ENCODE data around the gene NDUFA9. TPM values are rescaled to one million over a fixed set of nuclear protein-coding genes. Genes with fewer than 3 reads are reported as not detected.

NDUFA9 gene
- total and polyA plus RNA-seq, 2 donors: 56.6 to 129 TPM

DNA sequence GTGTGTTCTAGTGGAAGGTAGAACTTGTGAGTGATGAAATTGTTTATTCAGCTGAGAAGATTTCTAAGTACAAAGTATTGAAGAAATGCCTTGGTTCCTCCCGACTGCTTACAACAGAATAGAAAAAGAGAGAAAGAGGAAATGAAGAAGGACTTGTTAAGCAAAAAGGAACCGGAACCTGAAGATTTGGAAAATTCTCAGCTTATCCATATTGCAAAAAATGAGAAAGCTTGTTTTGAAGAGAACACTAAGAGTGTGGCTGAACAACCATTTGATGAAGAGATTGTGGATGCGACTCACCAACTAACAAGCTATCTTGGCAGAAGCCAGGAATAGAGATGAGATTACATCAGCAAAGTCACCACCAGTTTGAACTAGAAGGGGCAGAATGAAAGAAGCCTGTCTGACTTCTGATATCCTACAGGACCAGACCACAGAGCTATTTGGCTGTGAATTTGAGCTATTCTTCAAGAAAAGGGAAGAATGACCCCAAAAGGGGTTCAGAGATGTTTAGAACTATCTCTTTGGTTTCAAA lies 15.1 kb downstream of the NDUFA9 start:
- H3K27me3 ChIP-seq (ENCODE audit: control insufficient read depth in 2 of 2, insufficient read depth in 1 of 2, low read length in 1 of 2): no peaks in the 10 kb centered on the region
- H3K27ac ChIP-seq (ENCODE audit: low read depth in 1 of 2, low read length in 1 of 2): no peak overlapping the region
- H3K9me3 ChIP-seq (ENCODE audit: control insufficient read depth in 2 of 2, insufficient read depth in 1 of 2, low read length in 1 of 2): no peaks in the 10 kb centered on the region
- H3K4me3 ChIP-seq (ENCODE audit: low read length in 2 of 2): no peak overlapping the region
- peaks cover 55 to 85% of the 10 kb centered on the region in 2 donors for H3K36me3 ChIP-seq (ENCODE audit: control insufficient read depth in 2 of 2, insufficient read depth in 2 of 2, low read length in 1 of 2)
- H3K4me1 ChIP-seq (ENCODE audit: control insufficient read depth in 2 of 2, insufficient read depth in 2 of 2, low read length in 2 of 2): no peaks in the 10 kb centered on the region
- DNase-seq (ENCODE audit: low read depth in 6 of 9, low spot score in 9 of 9): no peak
- WGBS: 65% methylated on average over 3 of the region's 3 CpGs

DNA sequence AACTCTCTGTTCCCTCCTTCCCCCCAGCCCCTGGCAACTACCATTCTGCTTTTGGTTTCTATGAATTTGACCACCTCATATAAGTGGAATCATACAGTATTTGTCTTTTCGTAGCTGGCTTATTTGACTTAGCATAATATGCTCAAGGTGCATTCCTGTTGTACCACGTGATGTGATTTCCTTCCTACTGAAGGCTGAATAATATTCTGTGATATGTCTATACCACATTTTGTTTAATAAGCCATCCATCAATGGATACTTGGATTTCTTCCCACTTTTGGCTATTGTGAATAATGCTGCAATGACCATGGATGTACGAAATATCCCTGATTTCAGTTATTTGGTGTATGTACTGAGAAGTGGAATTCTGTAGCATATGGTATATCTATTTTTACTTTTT lies 16.3 kb downstream of the NDUFA9 start:
- Histone ChIP-seq H3K36me3 (ENCODE audit: control insufficient read depth in 2 of 2, insufficient read depth in 2 of 2, low read length in 1 of 2) (peaks cover 48 to 83% of the 10 kb centered on the region in 2 donors), H3K9me3 (ENCODE audit: control insufficient read depth in 2 of 2, insufficient read depth in 1 of 2, low read length in 1 of 2) (no peaks in the 10 kb centered on the region), H3K4me3 (ENCODE audit: low read length in 2 of 2) (no peak overlapping the region), H3K27me3 (ENCODE audit: control insufficient read depth in 2 of 2, insufficient read depth in 1 of 2, low read length in 1 of 2) (no peaks in the 10 kb centered on the region), H3K27ac (ENCODE audit: low read depth in 1 of 2, low read length in 1 of 2) (no peak overlapping the region), H3K4me1 (ENCODE audit: control insufficient read depth in 2 of 2, insufficient read depth in 2 of 2, low read length in 2 of 2) (no peaks in the 10 kb centered on the region)
- no peak for DNase-seq (ENCODE audit: low read depth in 6 of 9, low spot score in 9 of 9)
- 95% methylated on average over 3 of the region's 3 CpGs for WGBS

DNA sequence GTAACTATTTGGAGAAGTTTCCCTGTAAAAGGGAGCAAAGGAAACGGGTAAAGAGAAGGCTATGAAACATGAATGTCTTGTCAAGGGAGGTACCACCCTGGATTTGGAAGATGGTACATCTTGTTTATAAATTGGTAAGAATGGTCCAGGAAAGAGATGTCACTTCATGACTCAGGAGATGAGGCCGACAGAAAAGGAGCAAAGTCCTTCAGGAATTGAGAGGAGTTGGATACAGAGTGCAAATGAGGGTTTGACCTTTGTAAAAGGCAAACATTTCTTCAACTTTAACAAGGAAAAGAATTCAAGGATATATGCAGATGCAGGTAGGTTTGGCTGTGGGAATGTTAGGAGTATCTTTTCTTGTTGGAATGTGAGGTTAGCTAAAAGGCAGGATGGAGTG lies 30.8 kb downstream of the NDUFA9 start:
- WGBS: over 99% methylated on average over 2 of the region's 2 CpGs
- Histone ChIP-seq H3K4me1 (ENCODE audit: control insufficient read depth in 2 of 2, insufficient read depth in 2 of 2, low read length in 2 of 2) (no peaks in the 10 kb centered on the region), H3K4me3 (ENCODE audit: low read length in 2 of 2) (no peak overlapping the region), H3K9me3 (ENCODE audit: control insufficient read depth in 2 of 2, insufficient read depth in 1 of 2, low read length in 1 of 2) (no peaks in the 10 kb centered on the region), H3K36me3 (ENCODE audit: control insufficient read depth in 2 of 2, insufficient read depth in 2 of 2, low read length in 1 of 2) (peaks cover 27 to 31% of the 10 kb centered on the region in 2 donors), H3K27me3 (ENCODE audit: control insufficient read depth in 2 of 2, insufficient read depth in 1 of 2, low read length in 1 of 2) (no peaks in the 10 kb centered on the region), H3K27ac (ENCODE audit: low read depth in 1 of 2, low read length in 1 of 2) (no peak overlapping the region)
- DNase-seq (ENCODE audit: low read depth in 6 of 9, low spot score in 9 of 9): no peak

DNA sequence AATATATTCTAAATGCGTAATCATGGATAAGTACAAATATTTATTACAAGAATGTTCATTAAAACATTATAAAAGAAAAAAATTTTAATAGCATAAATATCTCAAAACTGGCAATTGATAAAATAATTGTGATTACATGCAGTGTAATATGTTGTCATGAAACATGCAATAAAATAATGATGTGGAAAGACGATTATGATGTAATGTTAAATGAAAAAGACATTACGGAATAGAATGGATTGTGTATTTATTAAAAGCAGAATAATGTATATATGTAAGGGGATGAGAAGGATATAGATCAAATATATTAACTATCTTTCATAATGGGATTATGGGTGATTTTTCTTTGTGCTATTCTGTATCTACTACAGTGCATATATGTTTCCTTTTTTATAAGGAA lies 32.8 kb downstream of the NDUFA9 start:
- peaks cover 43 to 49% of the 10 kb centered on the region in 2 donors for H3K36me3 ChIP-seq (ENCODE audit: control insufficient read depth in 2 of 2, insufficient read depth in 2 of 2, low read length in 1 of 2)
- WGBS: 83% methylated on average over 3 of the region's 3 CpGs
- DNase-seq (ENCODE audit: low read depth in 6 of 9, low spot score in 9 of 9): no peak
- no peak overlapping the region for H3K4me3 ChIP-seq (ENCODE audit: low read length in 2 of 2)
- H3K27me3 ChIP-seq (ENCODE audit: control insufficient read depth in 2 of 2, insufficient read depth in 1 of 2, low read length in 1 of 2): no peaks in the 10 kb centered on the region
- H3K9me3 ChIP-seq (ENCODE audit: control insufficient read depth in 2 of 2, insufficient read depth in 1 of 2, low read length in 1 of 2): no peaks in the 10 kb centered on the region
- H3K4me1 ChIP-seq (ENCODE audit: control insufficient read depth in 2 of 2, insufficient read depth in 2 of 2, low read length in 2 of 2): no peaks in the 10 kb centered on the region
- H3K27ac ChIP-seq (ENCODE audit: low read depth in 1 of 2, low read length in 1 of 2): no peak overlapping the region

DNA sequence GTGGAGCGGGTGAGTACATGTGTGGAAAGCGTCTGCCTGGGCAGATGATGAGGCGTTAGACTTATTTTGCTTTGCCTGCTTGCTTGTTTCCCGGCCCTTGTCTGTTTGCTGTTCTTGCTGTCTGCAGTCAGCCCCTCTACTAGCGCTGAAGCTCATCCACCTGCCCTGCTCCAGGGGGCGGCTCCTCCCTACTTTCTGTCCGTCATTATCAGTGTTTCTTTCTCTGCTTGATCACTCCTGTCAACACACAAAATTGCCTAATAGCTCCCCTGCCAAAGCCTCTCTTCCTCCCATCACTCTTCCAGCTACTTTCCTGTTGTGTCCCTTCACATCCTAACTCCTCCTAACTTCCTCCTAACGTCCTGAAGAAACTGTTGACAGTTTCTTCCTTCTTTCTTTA lies 36.4 kb downstream of the NDUFA9 start:
- H3K27ac ChIP-seq (ENCODE audit: low read depth in 1 of 2, low read length in 1 of 2): no peak overlapping the region
- no peaks in the 10 kb centered on the region for H3K9me3 ChIP-seq (ENCODE audit: control insufficient read depth in 2 of 2, insufficient read depth in 1 of 2, low read length in 1 of 2)
- no peaks in the 10 kb centered on the region for H3K27me3 ChIP-seq (ENCODE audit: control insufficient read depth in 2 of 2, insufficient read depth in 1 of 2, low read length in 1 of 2)
- peaks cover 60 to 61% of the 10 kb centered on the region in 2 donors for H3K36me3 ChIP-seq (ENCODE audit: control insufficient read depth in 2 of 2, insufficient read depth in 2 of 2, low read length in 1 of 2)
- H3K4me3 ChIP-seq (ENCODE audit: low read length in 2 of 2): no peak overlapping the region
- no peaks in the 10 kb centered on the region for H3K4me1 ChIP-seq (ENCODE audit: control insufficient read depth in 2 of 2, insufficient read depth in 2 of 2, low read length in 2 of 2)
- WGBS: 96% methylated on average over 8 of the region's 8 CpGs
- DNase-seq (ENCODE audit: low read depth in 6 of 9, low spot score in 9 of 9): no peak

DNA sequence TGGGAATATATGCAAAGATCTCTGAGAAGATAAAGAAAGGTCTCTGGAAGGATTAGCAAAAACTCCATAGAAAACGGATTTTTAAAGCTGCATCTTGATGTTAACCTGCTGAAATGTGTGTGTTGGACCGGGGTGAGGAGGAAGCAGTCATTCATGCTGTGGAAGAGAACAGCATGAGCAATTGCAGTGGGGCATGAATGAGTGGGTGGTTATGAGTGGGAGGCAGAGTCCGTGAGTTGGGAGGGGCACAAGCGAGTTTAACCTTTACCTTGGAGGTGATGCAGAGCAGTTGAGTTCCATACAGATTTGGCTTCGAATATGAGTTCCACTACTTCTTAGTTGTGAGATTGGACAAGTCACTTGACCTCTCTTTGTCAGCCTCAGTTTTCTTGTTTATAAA lies 41.8 kb downstream of the NDUFA9 start:
- peaks cover 29 to 31% of the 10 kb centered on the region in 2 donors for H3K36me3 ChIP-seq (ENCODE audit: control insufficient read depth in 2 of 2, insufficient read depth in 2 of 2, low read length in 1 of 2)

More for the DNA sequence above, 41.8 kb downstream of the NDUFA9 start:
- no peaks in the 10 kb centered on the region for H3K27me3 ChIP-seq (ENCODE audit: control insufficient read depth in 2 of 2, insufficient read depth in 1 of 2, low read length in 1 of 2)
- no peak overlapping the region for H3K27ac ChIP-seq (ENCODE audit: low read depth in 1 of 2, low read length in 1 of 2)
- H3K4me3 ChIP-seq (ENCODE audit: low read length in 2 of 2): no peak overlapping the region
- no peaks in the 10 kb centered on the region for H3K9me3 ChIP-seq (ENCODE audit: control insufficient read depth in 2 of 2, insufficient read depth in 1 of 2, low read length in 1 of 2)
- WGBS: 99% methylated on average over 5 of the region's 5 CpGs
- no peak for DNase-seq (ENCODE audit: low read depth in 6 of 9, low spot score in 9 of 9)
- no peaks in the 10 kb centered on the region for H3K4me1 ChIP-seq (ENCODE audit: control insufficient read depth in 2 of 2, insufficient read depth in 2 of 2, low read length in 2 of 2)

Other genes starting within 250 kb of the NDUFA9 start
- not detected for gene FGF6, start 203.3 kb upstream of the NDUFA9 start, total RNA-seq
- gene FGF6, start 203.3 kb upstream of the NDUFA9 start, polyA plus RNA-seq: not detected
- gene RAD51AP1, start 110.2 kb upstream of the NDUFA9 start, total RNA-seq: 39.5 TPM
- 3.4 TPM for gene RAD51AP1, start 110.2 kb upstream of the NDUFA9 start, polyA plus RNA-seq
- gene DYRK4, start 86.9 kb upstream of the NDUFA9 start, total RNA-seq: 61.8 TPM
- 50.5 TPM for gene DYRK4, start 86.9 kb upstream of the NDUFA9 start, polyA plus RNA-seq
- gene AKAP3, start 63 bp upstream of the NDUFA9 start, total RNA-seq: 0.76 TPM
- gene AKAP3, start 63 bp upstream of the NDUFA9 start, polyA plus RNA-seq: 1.1 TPM
- 0.61 TPM for gene GALNT8, start 71.3 kb downstream of the NDUFA9 start, total RNA-seq
- gene GALNT8, start 71.3 kb downstream of the NDUFA9 start, polyA plus RNA-seq: 0.30 TPM